HG02763 (cell line): ENCODE data around the gene ACOT6.
"Not testable (repeated sequence)": the region's sequence is repeated elsewhere in the genome, so short reads cannot be mapped to it uniquely, and the experiment has no call there.

ENCODE experiments used
- ATAC-seq: cut with Tn5 transposase; IDR thresholded peaks from one replicate; pipeline ENCODE4 v1.9.1; 2021; ENCODE audit warnings: mild to moderate bottlenecking, moderate library complexity; ENCODE audit not compliant: unreplicated experiment

Gene ACOT6

DNA sequence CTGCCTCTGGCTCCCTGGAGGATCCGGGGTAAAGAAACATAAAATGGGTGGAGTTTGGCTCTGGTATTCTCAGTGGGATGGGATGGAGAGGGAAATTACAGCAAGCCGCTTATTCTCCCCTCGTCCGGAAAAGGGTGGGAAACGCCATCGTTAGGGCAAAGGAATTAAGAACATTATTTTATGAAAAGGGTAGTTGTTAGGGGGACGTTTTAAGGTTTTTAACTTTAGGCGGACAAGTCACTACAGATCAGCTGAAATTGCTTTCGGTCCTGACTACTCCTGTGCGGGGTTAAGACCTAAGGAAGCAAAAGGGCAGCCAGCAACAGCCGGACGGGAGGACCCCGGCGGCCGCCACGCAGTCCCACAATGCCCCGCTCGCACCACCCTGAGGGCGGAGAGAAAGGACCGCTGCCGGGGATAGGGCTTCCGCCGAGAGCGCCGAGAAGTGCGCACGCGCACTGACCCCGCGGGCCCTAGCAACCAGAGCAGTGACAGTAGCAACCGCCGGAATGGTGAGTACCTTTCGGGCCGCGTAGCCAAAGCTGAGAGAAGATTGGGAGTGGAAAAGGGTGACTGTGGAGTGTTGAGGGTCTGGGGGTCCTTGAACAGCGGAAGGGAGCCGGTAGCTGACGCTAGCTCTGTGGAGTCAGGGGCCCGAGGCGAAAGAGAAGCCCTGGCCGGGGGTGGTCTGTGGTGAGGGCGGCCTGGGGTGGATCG is 32.4 kb downstream of the ACOT6 start, which contains the start of gene DNAL1:
TSS of gene DNAL1 (plus strand) at position 456 of the 717 bp plus-strand sequence. CDS start at position 510, 54 bp downstream.
- ATAC-seq = peak; percentile 96

DNA sequence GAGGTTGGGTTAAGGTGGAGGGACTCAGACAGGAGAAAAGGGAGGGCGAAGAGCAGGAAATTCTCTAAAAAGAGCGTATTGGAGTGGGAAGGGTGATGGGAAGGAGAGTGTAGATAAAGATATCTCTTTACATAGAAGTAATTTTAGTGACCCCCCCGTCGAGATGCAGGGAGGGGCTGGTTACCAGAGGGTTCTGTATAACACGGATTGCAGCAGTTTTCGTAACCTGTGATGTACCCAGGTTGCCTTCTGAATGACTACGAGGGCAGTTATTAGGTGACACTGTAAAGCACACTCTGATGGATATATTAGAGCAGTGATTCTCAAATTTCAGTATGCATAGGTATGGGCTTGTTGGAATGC is 32.9 kb downstream of the ACOT6 start:
- no peak for ATAC-seq

DNA sequence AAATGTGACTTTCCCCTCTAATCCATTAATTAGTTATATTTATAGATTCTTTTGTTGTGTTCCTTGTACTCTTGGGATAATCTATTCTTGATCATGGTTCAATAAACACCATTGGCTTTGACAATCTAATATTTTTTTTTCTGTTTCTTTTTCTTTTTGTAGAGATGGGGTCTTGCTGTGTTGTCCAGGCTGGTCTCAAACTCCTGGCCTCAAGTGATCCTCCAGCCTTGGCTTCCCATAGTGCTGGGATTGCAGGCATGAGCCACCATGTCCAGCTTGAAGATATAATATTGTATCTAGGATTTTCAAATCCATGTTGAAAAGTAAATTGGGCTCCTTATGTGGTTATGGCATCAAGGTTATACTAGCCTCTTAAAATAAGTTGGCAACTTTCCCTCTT is 38.7 kb downstream of the ACOT6 start:
- ATAC-seq = no peak

DNA sequence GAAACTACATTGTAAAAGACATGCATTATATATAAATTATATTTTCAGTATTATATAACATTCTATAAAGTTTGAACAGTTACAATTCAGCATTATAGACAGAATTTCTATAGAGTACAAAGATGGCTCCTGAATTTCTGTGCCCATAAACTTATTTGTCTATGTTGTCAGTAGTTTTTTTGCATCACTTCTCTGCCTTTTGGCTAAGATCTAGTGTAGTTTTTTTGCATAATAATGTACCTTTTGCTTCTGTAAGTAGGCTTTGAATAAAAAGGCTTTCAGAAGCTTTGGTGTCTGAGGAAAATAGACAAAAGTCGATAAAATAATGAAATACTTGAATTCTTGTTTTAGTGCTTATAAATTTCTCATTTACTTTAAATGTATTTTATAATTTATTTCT is 43.5 kb downstream of the ACOT6 start:
- no peak for ATAC-seq

DNA sequence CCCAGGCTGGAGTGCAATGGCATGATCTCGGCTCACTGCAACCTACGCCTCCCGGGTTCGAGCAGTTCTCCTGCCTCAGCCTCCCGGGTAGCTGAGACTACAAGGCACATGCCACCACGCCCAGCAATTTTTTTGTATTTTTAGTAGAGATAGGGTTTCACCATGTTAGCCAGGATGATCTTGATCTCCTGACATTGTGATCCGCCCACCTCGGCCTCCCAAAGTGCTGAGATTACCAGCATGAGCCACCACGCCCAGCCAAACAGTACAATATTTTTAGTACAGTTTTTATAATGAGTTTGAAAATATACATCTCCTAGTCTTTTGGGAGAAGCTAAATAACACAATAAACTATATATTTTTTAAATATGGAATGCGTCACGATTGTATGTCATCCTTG is 46.9 kb downstream of the ACOT6 start:
- not testable (repeated sequence) for ATAC-seq

DNA sequence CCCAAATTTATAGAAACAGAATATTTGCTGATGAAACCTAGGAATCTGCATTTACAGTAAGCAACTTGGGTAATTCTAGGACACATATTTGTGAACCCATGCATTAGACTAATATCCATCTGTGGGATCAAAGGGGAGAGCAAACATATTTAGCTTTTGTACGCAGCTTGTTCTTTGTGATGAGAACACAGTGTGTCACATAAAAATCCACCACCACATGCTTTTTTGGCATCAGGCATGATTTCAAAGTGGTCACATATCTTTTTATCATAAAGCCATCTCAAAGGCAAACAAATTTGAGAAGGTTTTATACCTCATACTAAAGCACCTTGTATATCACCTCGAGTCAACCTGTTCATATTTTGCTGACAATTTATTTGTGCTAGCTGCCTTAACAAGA is 48.2 kb downstream of the ACOT6 start:
- no peak for ATAC-seq

DNA sequence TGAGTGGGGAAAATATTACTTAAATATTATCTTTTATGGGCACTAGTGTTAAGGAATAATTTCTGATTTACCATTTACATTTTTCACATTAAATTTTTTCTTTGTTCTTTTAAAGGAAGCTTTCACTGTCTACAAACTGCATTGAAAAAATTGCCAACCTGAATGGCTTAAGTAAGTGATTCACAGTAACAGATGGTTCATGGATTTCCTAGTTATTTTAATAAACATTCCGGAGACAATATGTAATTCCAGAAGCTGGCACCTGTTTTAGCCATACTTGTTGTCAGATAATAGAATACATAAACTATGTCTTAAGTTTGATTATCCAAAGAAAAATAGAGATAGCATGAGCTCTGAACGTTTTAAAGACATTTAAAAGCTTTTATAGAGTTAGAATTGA is 49.6 kb downstream of the ACOT6 start:
- no peak for ATAC-seq

DNA sequence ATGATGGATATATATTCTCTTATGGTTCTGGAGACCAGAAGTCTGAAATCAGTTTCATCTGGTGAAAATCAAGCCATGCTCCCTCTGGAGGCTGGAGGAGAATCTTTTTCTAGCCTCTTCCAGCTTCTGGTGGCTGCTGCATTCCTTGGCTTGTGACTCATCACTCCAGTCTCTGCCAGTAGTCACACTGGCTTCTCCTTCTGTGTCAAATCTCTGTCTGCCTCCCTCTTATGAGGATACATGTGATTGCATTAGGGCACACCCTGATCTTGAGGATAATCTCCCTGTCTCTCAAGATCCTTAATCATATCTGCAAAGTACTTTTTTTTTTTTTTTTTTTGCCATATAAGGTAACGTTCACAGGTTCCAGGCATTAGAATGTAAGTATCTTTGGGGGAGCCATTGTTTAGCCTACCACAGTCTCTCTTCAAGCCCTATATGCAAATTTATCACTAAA is 50.2 kb downstream of the ACOT6 start:
- ATAC-seq = no peak

DNA sequence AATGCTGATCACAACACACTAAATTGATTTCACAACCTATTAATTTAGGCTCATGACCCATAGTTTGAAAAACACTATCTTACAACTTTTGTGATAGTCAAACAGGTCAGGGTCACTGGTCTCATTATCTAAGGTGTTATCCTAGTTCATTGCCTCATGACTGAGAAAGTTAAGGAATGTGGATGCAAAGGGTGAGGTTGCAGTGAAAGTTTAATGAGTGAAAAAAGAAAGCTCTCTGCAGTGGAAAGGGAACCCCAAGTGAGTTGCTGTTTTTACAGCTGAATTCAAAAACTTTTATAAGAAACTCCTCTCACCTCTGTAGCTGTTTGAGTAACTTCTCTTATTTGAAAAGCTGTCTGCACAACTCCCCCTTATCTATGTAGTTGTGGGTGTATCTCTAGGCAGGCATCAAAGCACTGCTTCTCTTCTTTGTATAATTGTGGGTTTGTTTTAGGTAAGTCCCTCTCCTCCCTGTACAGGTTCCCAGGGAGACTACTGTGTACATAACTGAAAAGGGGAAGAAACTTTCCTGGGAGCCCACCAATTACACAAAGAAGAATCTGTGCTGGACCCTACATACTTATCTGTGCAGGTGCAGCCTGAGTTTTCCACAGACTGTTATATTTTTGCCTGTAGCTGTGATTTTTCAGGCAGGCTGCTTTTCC is 51.4 kb downstream of the ACOT6 start:
- ATAC-seq = no peak

DNA sequence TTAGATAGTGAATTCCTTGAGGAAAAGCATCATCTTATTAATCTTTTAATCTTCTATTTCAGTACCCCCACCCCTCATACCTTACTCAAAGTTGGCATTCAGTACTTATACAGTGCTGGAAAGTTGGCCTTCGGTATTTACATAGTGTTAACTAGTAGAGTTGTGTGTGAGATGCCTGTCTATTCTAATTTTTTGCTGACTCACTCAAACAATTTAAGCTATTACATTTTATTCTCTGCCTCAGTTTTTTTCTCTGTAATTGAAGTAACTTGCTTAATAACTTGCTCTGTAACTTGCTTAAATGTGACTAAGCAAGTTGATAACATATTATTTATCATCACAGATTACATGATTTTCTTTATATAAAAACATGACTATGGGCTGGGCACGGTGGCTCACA is 52.8 kb downstream of the ACOT6 start:
- no peak for ATAC-seq

DNA sequence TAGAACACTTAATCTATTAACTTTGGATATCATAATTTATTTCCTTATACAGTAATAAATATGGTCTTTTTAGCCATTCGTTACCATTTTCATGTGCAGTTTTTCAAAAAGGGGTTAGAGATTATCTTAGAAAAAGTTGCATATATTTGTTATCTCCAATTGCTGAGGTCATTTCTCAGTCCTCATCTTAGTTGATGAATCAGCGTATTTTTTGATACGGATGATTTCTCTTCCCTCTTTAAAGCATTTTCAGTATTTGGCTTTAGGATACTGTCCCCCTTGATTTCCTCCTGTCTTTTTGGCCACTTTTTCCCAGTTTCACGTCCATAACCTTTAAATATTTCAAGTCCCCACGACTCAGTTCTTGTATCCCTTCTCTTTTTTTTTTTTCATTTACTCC is 54.3 kb downstream of the ACOT6 start:
- ATAC-seq = no peak

DNA sequence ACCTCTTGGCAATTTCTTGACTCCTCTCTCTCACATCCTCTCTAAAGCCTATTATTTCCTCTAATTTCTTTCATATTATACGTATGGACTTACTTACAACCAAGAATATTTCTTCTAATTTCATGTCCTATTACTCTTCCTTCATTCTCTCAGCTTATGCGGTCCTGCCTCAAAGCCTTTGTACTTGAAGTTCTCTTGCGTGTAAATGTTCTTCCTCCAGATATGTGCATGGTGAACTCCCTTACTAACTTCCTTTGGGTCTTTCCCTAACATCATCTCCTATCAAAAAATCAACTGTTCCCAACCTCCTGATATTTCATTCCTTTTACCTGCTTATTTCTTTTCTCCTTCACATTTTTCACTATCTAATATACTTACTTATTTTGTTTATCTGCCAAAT is 55.5 kb downstream of the ACOT6 start:
- no peak for ATAC-seq
